GM18520 (cell line): ENCODE measurements around the gene MAMDC4.
"Not testable (repeated sequence)": the region's sequence is repeated elsewhere in the genome, so short reads cannot be mapped to it uniquely, and the experiment has no call there.

Experiments
- ATAC-seq: cut with Tn5 transposase; IDR thresholded peaks from one replicate; pipeline ENCODE4 v1.9.1; 2021; ENCODE audit not compliant: unreplicated experiment

The MAMDC4 gene

GRCh38 chr9:136824496-136825225 is 27.5 kb upstream of the MAMDC4 start:
- no peak for ATAC-seq

DNA sequence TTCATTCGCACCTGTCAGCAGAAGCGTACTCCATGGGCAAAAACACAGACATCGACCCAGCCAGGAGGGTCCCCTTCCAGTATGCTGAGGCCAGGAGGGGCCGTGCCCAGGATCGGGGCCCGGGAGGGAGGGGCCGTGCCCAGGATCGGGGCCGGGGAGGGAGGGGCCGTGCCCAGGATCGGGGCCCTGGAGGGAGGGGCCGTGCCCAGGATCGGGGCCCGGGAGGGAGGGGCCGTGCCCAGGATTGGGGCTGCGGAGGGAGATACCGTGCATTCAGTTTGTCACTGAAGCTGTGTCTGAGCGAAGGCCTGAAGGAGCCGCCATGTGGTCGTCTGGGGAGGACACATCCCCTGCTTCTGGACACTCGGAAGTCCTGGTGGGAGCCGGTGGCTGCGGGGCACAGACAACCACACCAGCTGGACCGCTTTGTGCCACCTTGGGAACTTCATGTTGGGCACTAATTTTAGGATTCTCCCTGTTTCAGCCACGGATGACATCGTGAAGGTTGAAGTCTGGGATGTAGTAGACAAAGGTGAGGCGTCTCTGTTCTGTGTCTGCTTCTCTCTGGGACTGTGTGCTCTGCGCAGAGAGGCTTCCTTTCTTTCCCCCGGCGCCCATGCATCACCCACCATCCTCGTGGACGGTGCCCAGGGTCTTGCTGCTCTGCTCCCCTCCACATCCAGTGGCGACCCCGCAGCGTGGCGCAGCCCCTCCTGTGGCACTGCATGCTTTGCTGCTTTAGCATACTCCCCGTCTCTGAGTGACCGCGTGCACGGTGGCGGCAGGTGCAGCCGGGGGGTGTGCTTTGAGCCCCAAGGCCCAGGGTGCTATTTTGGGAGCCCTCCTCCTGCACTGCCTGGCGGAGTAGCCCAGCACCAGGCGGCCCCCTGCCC is 26.6 kb upstream of the MAMDC4 start:
- ATAC-seq: no peak

GRCh38 chr9:136826188-136826541 is 26.0 kb upstream of the MAMDC4 start:
- no peak for ATAC-seq

GRCh38 chr9:136826703-136827582 is 25.2 kb upstream of the MAMDC4 start:
- ATAC-seq: no peak

DNA sequence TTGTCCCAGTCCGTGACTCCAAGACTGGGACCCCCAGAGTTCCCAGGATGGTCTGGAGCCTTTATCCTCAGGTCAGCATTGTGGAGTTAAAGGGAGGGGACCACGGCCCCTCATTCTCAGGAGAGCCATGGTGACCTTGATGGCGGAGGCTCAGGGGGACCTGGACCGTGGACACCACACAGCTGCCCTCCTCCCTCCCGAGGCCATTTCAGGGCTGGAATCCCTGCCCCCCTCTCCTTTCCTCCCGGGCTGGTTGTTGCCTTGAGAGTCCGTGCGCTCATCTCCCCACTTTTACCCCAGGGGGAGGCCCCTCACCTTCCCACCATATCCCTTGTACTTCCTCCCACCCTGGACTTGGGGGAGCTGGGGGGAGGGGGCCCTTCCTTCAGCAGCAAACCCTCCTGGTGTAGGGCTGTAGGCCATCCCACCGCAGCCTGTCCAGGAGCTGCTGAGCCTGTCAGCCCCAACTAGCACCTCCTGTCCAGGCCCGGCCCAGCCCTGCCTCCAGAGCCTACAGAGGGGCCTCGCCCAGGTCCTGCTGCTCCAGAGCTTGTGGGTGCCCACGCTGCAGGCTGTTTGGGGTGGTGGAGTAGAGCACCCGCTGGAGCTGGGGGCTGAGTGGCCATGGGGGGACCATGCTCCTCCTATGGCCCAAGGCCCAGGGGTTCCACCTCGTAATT is 24.2 kb upstream of the MAMDC4 start:
- ATAC-seq: no peak

- ATAC-seq: no peak
These were observed 23.5 kb upstream of the MAMDC4 start for GRCh38 chr9:136828474-136829140.

DNA sequence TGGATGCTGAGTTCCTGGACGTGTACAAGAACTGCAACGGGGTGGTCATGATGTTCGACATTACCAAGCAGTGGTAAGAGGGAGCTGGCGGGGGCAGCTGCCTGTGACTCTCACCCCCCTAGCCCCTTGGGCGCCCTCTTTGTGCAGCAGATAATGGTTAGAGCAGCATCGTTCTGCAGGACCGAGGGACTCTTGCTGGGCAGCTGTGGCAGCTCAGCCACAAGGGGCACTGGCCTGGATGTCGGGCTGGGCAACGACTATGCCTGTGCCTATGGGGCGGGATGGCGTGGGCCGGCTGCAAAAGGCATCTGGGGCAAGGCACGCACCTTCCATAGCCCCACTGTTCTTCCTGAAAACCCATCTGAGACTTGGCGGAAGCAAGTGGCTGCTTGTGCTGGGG is 22.7 kb upstream of the MAMDC4 start:
- ATAC-seq: no peak

DNA sequence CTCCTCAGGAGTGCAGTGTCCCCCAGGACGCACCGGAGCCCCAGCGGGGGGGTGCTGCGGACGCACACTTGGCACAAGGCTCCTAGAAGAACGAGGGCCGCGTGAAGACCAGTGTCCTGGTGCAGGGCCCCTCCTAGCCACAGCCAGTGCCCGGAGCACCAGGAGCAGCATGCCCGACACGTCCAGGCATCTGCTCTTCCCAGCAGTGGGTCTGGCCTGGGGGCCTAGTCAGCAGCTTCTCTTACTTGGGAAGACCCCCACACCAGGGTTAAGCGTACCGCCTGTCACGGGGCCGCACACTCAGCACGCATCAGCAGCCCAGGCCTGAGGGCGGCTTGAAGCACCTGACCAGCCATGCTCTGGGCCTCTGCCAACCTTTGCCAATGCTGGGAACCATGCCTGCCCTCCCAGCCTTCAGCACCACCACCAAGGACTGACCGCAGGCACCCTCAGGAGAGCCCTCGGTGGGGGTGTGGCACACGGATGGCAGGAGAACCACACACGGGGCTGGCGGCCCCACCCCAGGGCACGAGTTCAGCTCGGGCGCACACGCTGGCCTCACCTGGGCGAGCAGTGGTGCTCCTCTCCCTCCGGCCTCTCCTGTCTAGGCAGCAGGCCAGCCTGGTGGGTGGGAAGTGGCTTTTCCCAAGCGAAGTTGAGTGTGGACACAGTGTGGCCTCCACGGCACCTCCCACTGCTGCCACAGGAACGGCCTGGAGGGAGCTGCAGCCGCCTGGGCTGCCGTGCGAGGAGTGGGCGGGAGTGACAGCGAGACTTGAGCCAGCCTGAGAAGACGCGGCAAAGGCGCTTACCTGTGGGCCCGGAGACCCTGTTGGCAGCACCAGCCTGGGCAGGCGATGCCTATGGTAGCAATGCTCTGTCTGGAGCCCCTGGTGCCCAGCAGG is 21.9 kb upstream of the MAMDC4 start:
- ATAC-seq: no peak

GRCh38 chr9:136831002-136831719 is 21.0 kb upstream of the MAMDC4 start:
- ATAC-seq: no peak

- no peak for ATAC-seq
These were observed 20.4 kb upstream of the MAMDC4 start for GRCh38 chr9:136831720-136832104.

DNA sequence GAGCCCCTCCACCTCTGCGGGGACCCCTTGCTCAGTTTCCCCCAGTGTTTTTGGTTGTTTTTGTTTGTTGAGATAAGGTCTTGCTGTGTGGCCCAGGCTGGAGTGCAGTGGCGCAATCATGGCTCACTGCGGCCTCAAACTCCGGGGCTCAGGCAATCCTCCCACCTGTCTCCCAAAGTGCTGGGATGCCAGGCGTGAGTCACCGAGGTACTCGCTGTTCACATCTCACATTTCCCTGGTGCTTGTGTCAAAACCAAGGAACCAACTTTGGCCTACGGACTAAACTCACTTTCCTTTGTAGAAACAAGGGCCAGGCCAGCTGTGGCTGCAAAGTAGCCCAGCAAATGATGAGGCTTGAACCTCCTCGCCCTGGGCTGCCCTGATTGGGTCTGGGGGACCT is 19.6 kb upstream of the MAMDC4 start:
- no peak for ATAC-seq

- ATAC-seq: not testable (repeated sequence)
These were observed 18.6 kb upstream of the MAMDC4 start for GRCh38 chr9:136833381-136834048.

DNA sequence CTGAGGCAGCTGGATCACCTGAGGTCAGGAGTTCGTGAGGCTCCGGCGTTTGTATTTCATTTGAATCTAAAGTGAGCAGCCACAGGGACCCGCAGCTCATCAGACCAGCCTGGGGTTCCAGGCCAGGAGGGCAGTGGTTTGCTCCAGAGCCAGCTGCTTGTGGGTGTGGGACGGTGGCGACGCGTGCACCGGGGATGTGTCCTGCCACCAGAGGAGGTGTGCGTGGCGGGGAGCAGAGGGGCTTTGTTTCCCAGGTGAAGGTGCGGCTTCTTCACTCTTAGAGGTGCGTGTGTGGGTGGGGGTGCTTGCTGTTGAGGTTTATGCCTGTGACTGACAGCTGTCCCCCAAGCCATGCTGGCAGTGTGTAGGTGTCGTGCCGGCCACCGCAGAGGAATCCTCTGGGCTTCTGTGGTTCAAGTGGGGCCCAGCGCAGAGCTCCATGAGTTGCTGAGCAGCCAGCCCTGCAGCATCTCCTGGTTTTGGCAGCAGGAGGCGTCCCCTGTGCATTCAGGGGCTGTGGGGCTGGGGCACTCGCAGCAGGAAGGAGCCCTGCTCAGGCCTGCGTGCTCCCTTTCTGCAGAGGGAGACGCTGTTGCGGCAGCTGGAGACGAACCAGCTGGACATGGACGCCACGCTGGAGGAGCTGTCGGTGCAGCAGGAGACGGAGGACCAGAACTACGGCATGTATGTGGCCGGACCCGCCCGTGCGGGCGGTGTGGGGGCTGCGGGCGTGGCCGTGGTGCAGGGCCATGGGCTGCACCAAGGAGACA is 16.8 kb upstream of the MAMDC4 start:
- ATAC-seq: no peak

GRCh38 chr9:136835932-136836904 is 15.9 kb upstream of the MAMDC4 start:
- no peak for ATAC-seq

- no peak for ATAC-seq
These were observed 14.8 kb upstream of the MAMDC4 start for GRCh38 chr9:136837146-136837855.
